H9 (cell line): Measurements from ENCODE around the gene RGS16. TPM values are rescaled to one million over a fixed set of nuclear protein-coding genes. Genes with fewer than 3 reads are reported as not detected.

Source experiments
- DNase-seq: peaks from one replicate; pipeline ENCODE4 v3.0.0-alpha.2; 2017
- H2AFZ ChIP-seq: one replicate; pipeline ENCODE4 v1.6.1; 2013; ENCODE audit warnings: mild to moderate bottlenecking, low read length, control low read depth, moderate library complexity
- H2AK5ac ChIP-seq: 2 replicates; pipeline ENCODE4 v1.6.1; 2013; ENCODE audit warnings: low read length, control low read depth, mixed read lengths; ENCODE audit not compliant: insufficient read length
- H2BK120ac ChIP-seq: one replicate; pipeline ENCODE4 v1.6.1; 2013; ENCODE audit warnings: low read depth, mild to moderate bottlenecking, low read length, control low read depth, inconsistent platforms; ENCODE audit not compliant: poor library complexity, severe bottlenecking
- H2BK12ac ChIP-seq: 2 replicates; pipeline ENCODE4 v1.6.1; 2013; ENCODE audit warnings: low read length, control low read depth, mixed read lengths, low read depth; ENCODE audit not compliant: insufficient read length
- H2BK15ac ChIP-seq: 2 replicates; pipeline ENCODE4 v1.6.1; 2013; ENCODE audit warnings: low read depth, low read length, control low read depth
- H2BK20ac ChIP-seq: one replicate; pipeline ENCODE4 v1.6.1; 2013; ENCODE audit warnings: low read depth, mild to moderate bottlenecking, low read length, control low read depth, inconsistent platforms; ENCODE audit not compliant: poor library complexity, severe bottlenecking
- H2BK5ac ChIP-seq: 2 replicates; pipeline ENCODE4 v1.6.1; 2013; ENCODE audit warnings: low read length, control low read depth, mixed read lengths; ENCODE audit not compliant: insufficient read length
- H3K14ac ChIP-seq: 2 replicates; pipeline ENCODE4 v1.6.1; 2013; ENCODE audit warnings: low read length, control low read depth; ENCODE audit not compliant: insufficient read depth
- H3K18ac ChIP-seq: 2 replicates; pipeline ENCODE4 v1.6.1; 2013; ENCODE audit warnings: low read depth, mild to moderate bottlenecking, mixed read lengths, low read length, control low read depth; ENCODE audit not compliant: insufficient read length
- H3K23ac ChIP-seq: 2 replicates; pipeline ENCODE4 v1.6.1; 2013; ENCODE audit warnings: low read length, control low read depth, mixed read lengths, low read depth; ENCODE audit not compliant: insufficient read length
- H3K23me2 ChIP-seq: 2 replicates; pipeline ENCODE4 v1.6.1; 2013; ENCODE audit warnings: low read depth, mild to moderate bottlenecking, mixed read lengths, low read length, control low read depth; ENCODE audit not compliant: insufficient read length, poor library complexity, severe bottlenecking
- H3K27ac ChIP-seq: 2 replicates; pipeline ENCODE4 v1.5.1; 2013; ENCODE audit warnings: low read length, control low read depth, mixed read lengths, low read depth; ENCODE audit not compliant: insufficient read length
- H3K27me3 ChIP-seq: 2 replicates; pipeline ENCODE4 v1.6.1; 2013; ENCODE audit warnings: low read length, control low read depth, inconsistent platforms; ENCODE audit not compliant: insufficient read depth
- H3K4ac ChIP-seq: 2 replicates; pipeline ENCODE4 v1.6.1; 2013; ENCODE audit warnings: low read depth, mild to moderate bottlenecking, control low read depth, inconsistent platforms, low read length, moderate library complexity
- H3K4me1 ChIP-seq: 2 replicates; pipeline ENCODE4 v1.6.1; 2013; ENCODE audit warnings: low read length, control low read depth, inconsistent platforms; ENCODE audit not compliant: insufficient read depth
- H3K4me2 ChIP-seq: 2 replicates; pipeline ENCODE4 v1.6.1; 2013; ENCODE audit warnings: low read length, control low read depth, mixed read lengths; ENCODE audit not compliant: insufficient read length, insufficient read depth
- H3K56ac ChIP-seq: 2 replicates; pipeline ENCODE4 v1.6.1; 2013; ENCODE audit warnings: low read depth, mild to moderate bottlenecking, mixed read lengths, low read length, control low read depth; ENCODE audit not compliant: insufficient read length
- H3K79me1 ChIP-seq: 2 replicates; pipeline ENCODE4 v1.6.1; 2013; ENCODE audit warnings: low read depth, mild to moderate bottlenecking, moderate library complexity, low read length, control low read depth, inconsistent platforms; ENCODE audit not compliant: insufficient read depth, poor library complexity, severe bottlenecking
- H3K79me2 ChIP-seq: 2 replicates; pipeline ENCODE4 v1.6.1; 2013; ENCODE audit warnings: low read length, control low read depth, inconsistent platforms; ENCODE audit not compliant: insufficient read depth
- H3K9ac ChIP-seq: 2 replicates; pipeline ENCODE4 v1.6.1; 2013; ENCODE audit warnings: low read length, control low read depth, mixed read lengths; ENCODE audit not compliant: insufficient read length; ENCODE audit errors: extremely low read depth
- H3K9me3 ChIP-seq: one replicate; pipeline ENCODE4 v1.6.1; 2013; ENCODE audit warnings: low read depth, low read length, inconsistent platforms; ENCODE audit not compliant: control insufficient read depth
- H3T11ph ChIP-seq: one replicate; pipeline ENCODE4 v1.6.1; 2013; ENCODE audit warnings: mild to moderate bottlenecking, low read length, control low read depth, inconsistent platforms
- H4K20me1 ChIP-seq: one replicate; pipeline ENCODE4 v1.6.1; 2013; ENCODE audit not compliant: control insufficient read depth, insufficient read length, insufficient read depth
- H4K5ac ChIP-seq: 2 replicates; pipeline ENCODE4 v1.6.1; 2013; ENCODE audit warnings: low read depth, mild to moderate bottlenecking, mixed read lengths, low read length, control low read depth; ENCODE audit not compliant: insufficient read length
- H4K8ac ChIP-seq: replicated peaks from 2 replicates; pipeline ENCODE4 v1.6.1; 2013; ENCODE audit warnings: low read length, control low read depth, mixed read lengths, low read depth; ENCODE audit not compliant: insufficient read length
- H4K91ac ChIP-seq: 2 replicates; pipeline ENCODE4 v1.6.1; 2013; ENCODE audit warnings: low read depth, mild to moderate bottlenecking, moderate library complexity, mixed read lengths, low read length, control low read depth; ENCODE audit not compliant: insufficient read length
- H3K27ac Mint-ChIP-seq, 3 experiments: 2 replicates in 2 of 3; 3 replicates in 1 of 3; pipeline ENCODE4 v1.8.0; 2020 to 2021; ENCODE audit warnings: mixed read lengths in 3 of 3, mild to moderate bottlenecking in 1 of 3, moderate library complexity in 1 of 3
- H3K27me3 Mint-ChIP-seq: 2 replicates; pipeline ENCODE4 v1.8.0; 2021; ENCODE audit warnings: low read depth, mild to moderate bottlenecking, moderate library complexity, mixed read lengths
- H3K36me3 Mint-ChIP-seq, 3 experiments: 2 replicates in 2 of 3; 3 replicates in 1 of 3; pipeline ENCODE4 v1.8.0; 2020 to 2021; ENCODE audit warnings: low read depth in 3 of 3, mixed read lengths in 3 of 3; ENCODE audit not compliant: insufficient read depth in 1 of 3
- H3K4me1 Mint-ChIP-seq, 2 experiments: 2 replicates each; pipeline ENCODE4 v1.8.0; 2020; ENCODE audit warnings: mixed read lengths in 2 of 2
- H3K4me3 Mint-ChIP-seq, 2 experiments: 2 replicates in 1 of 2; 3 replicates in 1 of 2; pipeline ENCODE4 v1.8.0; 2020 to 2021; ENCODE audit warnings: mild to moderate bottlenecking in 2 of 2, mixed read lengths in 2 of 2, moderate library complexity in 1 of 2
- H3K9me3 Mint-ChIP-seq, 2 experiments: 2 replicates in 1 of 2; 3 replicates in 1 of 2; pipeline ENCODE4 v1.8.0; 2020; ENCODE audit warnings: mild to moderate bottlenecking in 2 of 2, mixed read lengths in 2 of 2, moderate library complexity in 1 of 2
- WGBS: extraction: QIAGEN DNeasy Blood & Tissue Kit; methylation state at CpG from one replicate; pipeline ENCODE4 v1.1.7; 2013; ENCODE audit warnings: missing lambda C conversion rate, low lambda C conversion rate, mixed read lengths; ENCODE audit not compliant: insufficient read length; ENCODE audit errors: extremely low coverage; 5-methylcytosine and 5-hydroxymethylcytosine counted together
- total RNA-seq: library from RNA; stranded (reverse); gene quantifications from 2 replicates; pipeline ENCODE4 v1.2.1, GENCODE V29; 2021
- TF ChIP-seq, protein P1 (sequence below): fragments of 200-600 bp; sonication (generic); conservative IDR thresholded peaks from 3 replicates; pipeline ENCODE4 v1.8.0; 2021; ENCODE audit warnings: antibody characterized with exemption, mild to moderate bottlenecking

The RGS16 gene
- total RNA-seq, 1 experiment from 2014 or later = 6.9 TPM

DNA sequence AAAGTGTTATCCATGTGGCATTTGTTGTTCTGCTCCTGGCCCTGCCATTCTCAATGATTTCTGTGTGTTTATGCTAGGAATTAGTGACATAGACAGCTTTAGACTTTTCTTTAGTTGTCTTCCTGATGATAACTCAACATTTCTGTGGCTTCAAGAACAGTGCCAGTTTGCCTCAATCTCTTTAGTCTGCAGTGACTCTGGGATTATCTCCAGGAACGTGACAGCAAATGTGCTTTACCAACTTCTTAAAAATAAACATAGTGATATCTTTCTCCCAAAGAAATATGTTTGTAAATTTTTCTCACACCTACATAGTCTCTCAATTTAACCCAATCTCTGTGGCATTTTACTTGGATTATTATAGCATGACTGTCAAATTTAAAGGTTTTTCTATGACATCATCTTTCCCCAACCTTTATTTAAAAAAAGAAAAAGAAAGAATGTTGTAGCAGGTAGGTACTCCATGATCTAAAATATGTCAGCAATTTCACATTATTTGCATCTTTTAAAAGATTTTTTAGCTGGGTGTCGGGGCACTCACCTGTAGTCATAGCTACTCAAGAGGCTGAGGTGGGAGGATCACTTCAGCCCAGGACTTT, 39.7 kb downstream of the RGS16 start:
- Histone ChIP-seq H3T11ph (no peak overlapping the region), H2BK5ac (no peak overlapping the region), H3K23me2 (no peaks in the 10 kb centered on the region), H3K9ac (no peak overlapping the region), H3K23ac (no peak overlapping the region), H2BK20ac (no peak overlapping the region), H3K27ac (no peak overlapping the region), H2BK120ac (no peak overlapping the region), H2BK15ac (no peak overlapping the region), H3K14ac (no peak overlapping the region), H2AK5ac (no peak overlapping the region), H2BK12ac (no peak overlapping the region), H4K20me1 (no peaks in the 10 kb centered on the region), H2AFZ (no peak overlapping the region), H3K4me1 (no peaks in the 10 kb centered on the region), H3K79me2 (no peaks in the 10 kb centered on the region), H3K9me3 (no peaks in the 10 kb centered on the region), H4K91ac (no peak overlapping the region), H3K18ac (no peak overlapping the region), H4K8ac (no peak overlapping the region), H4K5ac (no peak overlapping the region), H3K4ac (no peak overlapping the region), H3K56ac (no peak overlapping the region), H3K79me1 (no peaks in the 10 kb centered on the region), H3K27me3 (no peaks in the 10 kb centered on the region), H3K4me2 (no peak overlapping the region)
- TF ChIP-seq, protein P1, sequence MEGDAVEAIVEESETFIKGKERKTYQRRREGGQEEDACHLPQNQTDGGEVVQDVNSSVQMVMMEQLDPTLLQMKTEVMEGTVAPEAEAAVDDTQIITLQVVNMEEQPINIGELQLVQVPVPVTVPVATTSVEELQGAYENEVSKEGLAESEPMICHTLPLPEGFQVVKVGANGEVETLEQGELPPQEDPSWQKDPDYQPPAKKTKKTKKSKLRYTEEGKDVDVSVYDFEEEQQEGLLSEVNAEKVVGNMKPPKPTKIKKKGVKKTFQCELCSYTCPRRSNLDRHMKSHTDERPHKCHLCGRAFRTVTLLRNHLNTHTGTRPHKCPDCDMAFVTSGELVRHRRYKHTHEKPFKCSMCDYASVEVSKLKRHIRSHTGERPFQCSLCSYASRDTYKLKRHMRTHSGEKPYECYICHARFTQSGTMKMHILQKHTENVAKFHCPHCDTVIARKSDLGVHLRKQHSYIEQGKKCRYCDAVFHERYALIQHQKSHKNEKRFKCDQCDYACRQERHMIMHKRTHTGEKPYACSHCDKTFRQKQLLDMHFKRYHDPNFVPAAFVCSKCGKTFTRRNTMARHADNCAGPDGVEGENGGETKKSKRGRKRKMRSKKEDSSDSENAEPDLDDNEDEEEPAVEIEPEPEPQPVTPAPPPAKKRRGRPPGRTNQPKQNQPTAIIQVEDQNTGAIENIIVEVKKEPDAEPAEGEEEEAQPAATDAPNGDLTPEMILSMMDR = no peak
- H3K27ac Mint-ChIP-seq = no peak overlapping the region
- H3K4me1 Mint-ChIP-seq = peaks cover 0 to 4% of the 10 kb centered on the region in 2 experiments; a peak in 2 of 4 replicates
- no peaks in the 10 kb centered on the region for H3K36me3 Mint-ChIP-seq
- no peaks in the 10 kb centered on the region; the same call in 1 of the 2 replicates for H3K27me3 Mint-ChIP-seq
- no peaks in the 10 kb centered on the region for H3K9me3 Mint-ChIP-seq
- no CpG with 5 or more reads among the region's 2 CpGs for WGBS
- H3K4me3 Mint-ChIP-seq = no peak overlapping the region
- DNase-seq = no peak
